Measurements from ENCODE around the gene CSH1. TPM values are rescaled to one million over a fixed set of nuclear protein-coding genes. Genes with fewer than 3 reads are reported as not detected.

The CSH1 gene
- total RNA-seq, 1 experiment from 2014 or later: not detected

- Mint-ChIP-seq H3K27me3 (ENCODE audit: low read depth) (peaks cover 42% of the 10 kb centered on the region), H3K4me1 (no peaks in the 10 kb centered on the region; a peak in 1 of 4 replicates), H3K36me3 (ENCODE audit: insufficient read depth in 1 of 3, low read depth in 3 of 3) (0 out of 7 replicates have a peak, but pooled peaks cover 0 to under 1% (median 0%) of the 10 kb centered on the region in 3 experiments), H3K4me3 (no peak overlapping the region), H3K9me3 (0 out of 5 replicates have a peak, but pooled peaks cover 0 to 2% of the 10 kb centered on the region in 2 experiments), H3K27ac (no peak overlapping the region)
- Histone ChIP-seq H3K14ac (ENCODE audit: insufficient read depth, low read length) (no peak overlapping the region), H2AK5ac (ENCODE audit: insufficient read length, low read length) (no peak overlapping the region), H3K79me1 (ENCODE audit: insufficient read depth, low read depth, low read length, poor library complexity, severe bottlenecking) (no peaks in the 10 kb centered on the region), H3K23me2 (ENCODE audit: insufficient read length, low read depth, low read length, poor library complexity, severe bottlenecking) (no peaks in the 10 kb centered on the region), H3K79me2 (ENCODE audit: insufficient read depth, low read length) (no peaks in the 10 kb centered on the region), H3T11ph (ENCODE audit: low read length) (no peak overlapping the region), H4K8ac (replicated peaks; ENCODE audit: insufficient read length, low read depth, low read length) (no peak overlapping the region), H4K91ac (ENCODE audit: insufficient read length, low read depth, low read length) (no peak overlapping the region), H2BK15ac (ENCODE audit: low read depth, low read length) (no peak overlapping the region), H3K27me3 (ENCODE audit: insufficient read depth, low read length) (no peaks in the 10 kb centered on the region), H3K4me1 (ENCODE audit: insufficient read depth, low read length) (no peaks in the 10 kb centered on the region), H3K18ac (ENCODE audit: insufficient read length, low read depth, low read length) (no peak overlapping the region), H3K9ac (ENCODE audit: extremely low read depth, insufficient read length, low read length) (no peak overlapping the region), H4K5ac (ENCODE audit: insufficient read length, low read depth, low read length) (no peak overlapping the region), H2BK5ac (ENCODE audit: insufficient read length, low read length) (no peak overlapping the region), H4K20me1 (ENCODE audit: control insufficient read depth, insufficient read depth, insufficient read length) (no peaks in the 10 kb centered on the region), H3K4ac (ENCODE audit: low read depth, low read length) (no peak overlapping the region), H3K23ac (ENCODE audit: insufficient read length, low read depth, low read length) (no peak overlapping the region), H2BK20ac (ENCODE audit: low read depth, low read length, poor library complexity, severe bottlenecking) (no peak overlapping the region), H3K56ac (ENCODE audit: insufficient read length, low read depth, low read length) (no peak overlapping the region), H3K9me3 (ENCODE audit: control insufficient read depth, low read depth, low read length) (no peaks in the 10 kb centered on the region), H3K4me2 (ENCODE audit: insufficient read depth, insufficient read length, low read length) (no peak overlapping the region), H3K27ac (ENCODE audit: insufficient read length, low read depth, low read length) (no peak overlapping the region), H2BK12ac (ENCODE audit: insufficient read length, low read depth, low read length) (no peak overlapping the region), H2BK120ac (ENCODE audit: low read depth, low read length, poor library complexity, severe bottlenecking) (no peak overlapping the region), H2AFZ (ENCODE audit: low read length) (no peak overlapping the region)
- WGBS (ENCODE audit: extremely low coverage, insufficient read length, low lambda C conversion rate): no CpG with 5 or more reads among the region's 5 CpGs
- no peak for TF ChIP-seq CTCF (conservative IDR thresholded peaks at IDR 0.05)
- DNase-seq: no peak
Measured at GRCh38 chr17:63854709-63855108, 41.7 kb downstream of the CSH1 start.
